ENCODE measurements around the gene TNRC6C. TPM values are rescaled to one million over a fixed set of nuclear protein-coding genes. Genes with fewer than 3 reads are reported as not detected.

TNRC6C gene
- total RNA-seq, 4 donors from 2014 or later, result 2.6 to 10.9 (median 4.7) TPM

DNA sequence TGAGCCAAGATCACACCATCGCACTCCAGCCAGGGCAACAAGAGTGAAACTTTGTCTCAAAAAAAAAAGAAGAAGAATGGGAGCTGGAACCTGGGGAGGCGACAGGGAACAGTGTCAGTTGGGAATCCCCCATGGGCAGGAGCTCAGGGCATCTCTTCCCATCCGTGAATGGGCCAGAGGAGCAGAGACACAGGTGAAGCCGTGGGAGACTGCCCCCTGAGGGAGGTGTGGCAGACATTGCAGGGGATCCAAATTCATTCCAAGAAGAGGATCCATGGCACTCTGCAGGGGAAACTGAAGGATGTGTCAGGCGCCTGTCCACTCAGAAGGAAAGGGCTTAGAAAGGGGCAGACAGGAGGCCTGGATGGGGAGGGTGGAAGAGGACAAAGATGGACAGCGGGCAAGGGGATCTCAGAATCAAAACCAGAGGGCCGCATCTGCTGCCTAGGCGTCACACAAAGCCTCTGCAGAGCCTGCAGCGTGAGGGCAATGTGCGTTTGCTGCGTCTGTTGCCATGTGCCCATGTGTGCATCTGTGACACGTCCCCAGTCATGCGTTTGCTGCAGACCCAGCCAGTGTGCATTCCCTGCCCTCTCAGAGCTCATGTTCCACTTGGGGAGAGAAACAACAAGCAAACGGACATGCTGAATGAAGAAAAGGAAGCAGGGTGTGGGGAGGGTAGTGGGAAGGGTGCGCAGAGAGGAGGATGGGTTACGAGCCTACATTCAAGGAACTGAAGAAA is 30.6 kb upstream of the TNRC6C start:
- H3K4me3 ChIP-seq, result no peak overlapping the region

DNA sequence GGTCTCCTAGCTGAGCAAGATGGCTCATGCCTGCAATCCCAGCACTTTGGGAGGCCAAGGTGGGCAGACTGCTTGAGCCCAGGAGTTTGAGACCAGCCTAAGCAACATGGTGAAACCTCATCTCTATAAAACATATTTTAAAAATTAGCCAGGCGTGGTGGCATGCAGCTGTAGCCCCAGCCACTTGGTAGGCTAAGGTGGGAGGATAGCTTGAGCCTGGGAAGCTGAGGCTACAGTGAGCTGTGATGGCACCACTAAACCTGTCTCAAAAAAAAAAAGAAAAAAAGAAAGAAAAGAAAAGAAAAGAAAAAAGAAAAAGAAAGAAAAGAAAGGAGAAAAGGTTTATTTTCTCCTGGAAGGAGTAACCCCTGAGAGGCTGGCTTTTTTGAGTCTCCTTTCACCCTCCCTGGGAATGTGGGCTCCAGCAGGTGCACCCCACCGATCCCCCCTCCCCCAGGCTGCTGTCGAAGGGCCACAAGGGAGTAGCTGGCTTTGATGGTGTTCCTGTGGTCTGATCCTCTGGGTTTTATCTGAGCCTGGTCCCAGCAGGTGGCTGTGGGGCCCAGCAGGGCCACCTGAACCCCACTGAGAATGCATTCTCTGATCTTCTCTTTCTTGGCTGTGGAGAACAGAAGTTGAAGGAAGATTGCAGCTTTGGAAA is 29.9 kb upstream of the TNRC6C start:
- Histone ChIP-seq H3K36me3 (no peaks in the 10 kb centered on the region), H3K4me1 (no peaks in the 10 kb centered on the region), H3K9me3 (no peaks in the 10 kb centered on the region), H3K27ac (no peak overlapping the region), H3K27me3 (peaks cover 0 to 77% (median 0%) of the 10 kb centered on the region in 4 donors), H3K4me3 (no peak overlapping the region)
- TF ChIP-seq, protein P1, sequence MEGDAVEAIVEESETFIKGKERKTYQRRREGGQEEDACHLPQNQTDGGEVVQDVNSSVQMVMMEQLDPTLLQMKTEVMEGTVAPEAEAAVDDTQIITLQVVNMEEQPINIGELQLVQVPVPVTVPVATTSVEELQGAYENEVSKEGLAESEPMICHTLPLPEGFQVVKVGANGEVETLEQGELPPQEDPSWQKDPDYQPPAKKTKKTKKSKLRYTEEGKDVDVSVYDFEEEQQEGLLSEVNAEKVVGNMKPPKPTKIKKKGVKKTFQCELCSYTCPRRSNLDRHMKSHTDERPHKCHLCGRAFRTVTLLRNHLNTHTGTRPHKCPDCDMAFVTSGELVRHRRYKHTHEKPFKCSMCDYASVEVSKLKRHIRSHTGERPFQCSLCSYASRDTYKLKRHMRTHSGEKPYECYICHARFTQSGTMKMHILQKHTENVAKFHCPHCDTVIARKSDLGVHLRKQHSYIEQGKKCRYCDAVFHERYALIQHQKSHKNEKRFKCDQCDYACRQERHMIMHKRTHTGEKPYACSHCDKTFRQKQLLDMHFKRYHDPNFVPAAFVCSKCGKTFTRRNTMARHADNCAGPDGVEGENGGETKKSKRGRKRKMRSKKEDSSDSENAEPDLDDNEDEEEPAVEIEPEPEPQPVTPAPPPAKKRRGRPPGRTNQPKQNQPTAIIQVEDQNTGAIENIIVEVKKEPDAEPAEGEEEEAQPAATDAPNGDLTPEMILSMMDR (IDR thresholded peaks at IDR 0.05), result no peak
- no peak for TF ChIP-seq POLR2A (IDR thresholded peaks at IDR 0.05)
- 55 to 58% methylated on average over 3 of the region's 3 CpGs for WGBS, 2 donors
- intact Hi-C loops (cut with DNase I), result no loop called here
- no peak for DNase-seq

More for the DNA sequence above, 30.6 kb upstream of the TNRC6C start:
- intact Hi-C loops (cut with DNase I), result no loop called here
- Histone ChIP-seq H3K4me1 (no peaks in the 10 kb centered on the region), H3K27me3 (peaks cover 0 to 81% (median 0%) of the 10 kb centered on the region in 4 donors), H3K27ac (no peak overlapping the region), H3K36me3 (no peaks in the 10 kb centered on the region), H3K9me3 (no peaks in the 10 kb centered on the region)
- TF ChIP-seq, protein P1 (IDR thresholded peaks at IDR 0.05), result no peak
- TF ChIP-seq POLR2A (IDR thresholded peaks at IDR 0.05), result no peak
- DNase-seq, result no peak
- 73 to 84% methylated on average over 13 to 14 of the region's 16 CpGs for WGBS, 2 donors

DNA sequence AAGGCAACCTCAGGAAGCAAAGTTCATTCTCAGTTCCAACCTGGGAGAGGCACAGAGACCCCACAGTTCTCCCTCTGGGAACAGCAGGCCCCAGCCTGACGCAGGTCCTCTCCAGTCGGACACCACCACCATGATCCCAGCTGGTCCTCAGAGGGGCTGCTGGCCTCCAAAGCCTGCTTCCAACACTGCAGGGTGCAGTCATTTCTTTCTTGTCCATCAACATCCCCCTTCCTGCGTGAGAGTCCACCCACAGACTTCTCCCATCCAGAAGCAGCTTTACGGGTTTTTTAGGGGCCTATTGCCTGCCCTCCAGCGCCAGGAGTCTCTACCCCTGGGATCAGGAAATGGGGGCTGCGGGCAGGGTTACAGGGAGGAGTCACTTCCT is 29.3 kb upstream of the TNRC6C start:
- Histone ChIP-seq H3K4me3 (no peak overlapping the region), H3K27ac (no peak overlapping the region), H3K4me1 (no peaks in the 10 kb centered on the region), H3K9me3 (no peaks in the 10 kb centered on the region), H3K36me3 (no peaks in the 10 kb centered on the region), H3K27me3 (peaks cover 0 to 77% (median 0%) of the 10 kb centered on the region in 4 donors)
- whole genome bisulfite sequencing, 2 donors, result 70 to 84% methylated on average over 2 to 5 of the region's 6 CpGs
- intact Hi-C loops (cut with DNase I), result no loop called here
- TF ChIP-seq, protein P1 (IDR thresholded peaks at IDR 0.05), result no peak
- TF ChIP-seq POLR2A (IDR thresholded peaks at IDR 0.05), result no peak
- no peak for DNase-seq

DNA sequence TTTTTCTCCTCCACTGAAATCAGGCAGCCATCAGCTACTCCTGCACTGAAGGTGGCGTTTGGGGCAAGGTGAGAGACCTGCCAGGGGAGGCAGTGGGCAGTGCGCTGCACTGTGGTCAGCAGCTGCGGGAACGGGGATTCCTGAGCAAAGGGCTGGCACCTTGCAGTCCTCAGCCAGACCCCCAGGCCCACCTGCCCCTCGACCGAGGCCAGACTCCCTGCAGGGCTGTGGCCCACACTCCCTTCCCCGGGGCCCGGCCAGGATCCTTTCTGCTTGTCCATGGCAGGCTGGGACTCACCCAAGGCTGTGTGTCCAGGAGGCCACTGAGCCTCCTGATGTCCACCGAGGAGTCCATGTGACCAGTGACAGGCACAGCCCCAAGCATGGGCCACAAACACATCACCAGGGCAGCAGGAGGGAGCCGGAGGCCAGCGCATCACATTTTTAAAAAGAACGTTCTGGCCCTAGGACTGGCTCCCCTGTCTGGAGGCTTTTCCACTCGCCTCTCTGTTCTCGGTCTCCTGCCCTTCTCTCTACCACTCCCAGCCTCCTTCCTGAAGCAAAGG is 28.5 kb upstream of the TNRC6C start:
- intact Hi-C loops (cut with DNase I), result no loop called here
- peaks cover 0 to 76% (median 0%) of the 10 kb centered on the region in 4 donors for H3K27me3 ChIP-seq
- 79 to 84% methylated on average over 3 to 7 of the region's 14 CpGs for WGBS, 2 donors
- no peak overlapping the region for H3K27ac ChIP-seq
- DNase-seq, result no peak
- no peak overlapping the region for H3K4me3 ChIP-seq
- no peaks in the 10 kb centered on the region for H3K36me3 ChIP-seq
- TF ChIP-seq, protein P1 (IDR thresholded peaks at IDR 0.05), result no peak
- TF ChIP-seq POLR2A (IDR thresholded peaks at IDR 0.05), result no peak
- no peaks in the 10 kb centered on the region for H3K4me1 ChIP-seq
- H3K9me3 ChIP-seq, result no peaks in the 10 kb centered on the region
